ENCODE results near the gene LGR4.

The LGR4 gene

DNA sequence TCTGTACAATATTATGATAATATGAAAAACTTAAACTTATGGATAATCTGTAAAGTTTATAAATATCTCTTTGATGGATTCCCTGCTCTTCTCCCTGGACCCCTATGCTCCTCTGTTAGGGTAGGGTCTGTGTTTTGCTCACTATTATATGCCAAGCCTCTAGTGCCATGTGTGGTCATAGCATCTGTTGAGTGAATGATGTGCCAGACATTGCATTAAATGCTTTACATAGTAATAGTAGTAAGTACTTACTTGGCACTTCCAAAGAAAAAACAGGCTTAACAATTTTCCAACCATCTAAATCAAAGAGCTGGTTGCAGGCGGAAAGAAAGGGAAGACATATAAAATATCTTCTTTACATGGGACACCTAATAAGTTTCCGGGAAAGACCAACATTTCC lies 46.8 kb downstream of the LGR4 start:
- DNase-seq (ENCODE audit: low spot score) = no peak

DNA sequence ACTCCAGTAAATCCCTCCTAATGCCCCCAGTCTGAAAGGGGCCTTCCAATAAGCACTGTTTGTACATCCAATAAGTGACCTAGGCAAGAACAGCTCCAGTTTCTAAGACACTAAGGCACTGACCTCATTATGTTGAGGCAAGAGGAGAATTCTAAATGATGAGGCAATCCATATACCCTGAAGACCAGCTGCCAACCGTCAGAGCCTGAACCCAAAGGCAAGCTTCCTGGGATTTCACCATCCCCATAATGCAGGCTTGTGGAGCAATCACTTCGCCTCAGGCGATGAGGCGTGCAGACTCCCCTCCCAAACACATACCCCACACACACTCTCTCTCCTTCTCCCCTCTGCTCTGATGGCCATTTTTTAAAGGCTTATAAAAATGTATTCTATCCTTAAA lies 49.5 kb downstream of the LGR4 start:
- no peak for DNase-seq (ENCODE audit: low spot score)

- no peak for DNase-seq (ENCODE audit: low spot score)
Observed at GRCh38 chr11:27421819-27422494, 50.6 kb downstream of the LGR4 start.

GRCh38 chr11:27420722-27421572 lies 51.6 kb downstream of the LGR4 start:
- DNase-seq (ENCODE audit: low spot score) = no peak

GRCh38 chr11:27420217-27420616 lies 52.4 kb downstream of the LGR4 start:
- no peak for DNase-seq (ENCODE audit: low spot score)

DNA sequence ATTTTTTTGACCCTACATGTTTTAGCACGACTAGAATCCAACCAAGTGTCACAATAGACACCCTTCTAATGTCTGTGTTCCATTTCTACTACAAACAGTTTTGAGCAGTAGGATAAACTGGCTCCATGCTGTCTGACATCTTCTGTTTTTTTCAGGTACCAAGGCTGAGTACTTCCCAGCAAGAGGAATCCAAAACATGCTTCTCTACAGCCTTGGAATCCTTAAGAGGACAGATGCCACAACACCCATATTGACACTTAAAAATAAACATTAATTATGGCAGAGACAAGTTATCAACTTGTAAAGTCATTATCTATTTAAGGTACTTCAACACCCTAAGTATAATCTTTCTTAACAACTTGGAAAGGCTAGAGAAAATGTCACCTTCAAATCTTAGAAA lies 54.2 kb downstream of the LGR4 start:
- DNase-seq (ENCODE audit: low spot score) = no peak

- DNase-seq (ENCODE audit: low spot score) = no peak
Observed at GRCh38 chr11:27416568-27417176, 55.9 kb downstream of the LGR4 start.

DNA sequence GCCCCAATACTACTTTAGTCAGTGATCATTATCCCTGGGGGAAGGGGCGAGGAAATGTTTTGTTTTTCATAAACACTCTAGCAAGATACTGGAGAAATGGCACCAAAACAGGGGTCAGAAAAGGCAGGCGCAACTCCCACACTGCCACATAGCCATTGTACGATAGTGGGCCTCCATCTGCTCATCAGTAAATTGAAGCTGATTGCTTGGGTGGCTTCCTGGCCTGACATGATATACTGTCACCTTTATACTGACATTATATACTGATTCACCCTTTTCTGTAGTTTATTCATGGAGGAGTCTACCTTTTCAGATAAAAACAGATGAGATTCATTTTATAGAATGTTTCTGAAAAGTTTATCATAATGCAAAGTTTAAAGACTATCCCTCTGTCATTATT lies 57.9 kb downstream of the LGR4 start:
- DNase-seq (ENCODE audit: low spot score) = no peak

DNA sequence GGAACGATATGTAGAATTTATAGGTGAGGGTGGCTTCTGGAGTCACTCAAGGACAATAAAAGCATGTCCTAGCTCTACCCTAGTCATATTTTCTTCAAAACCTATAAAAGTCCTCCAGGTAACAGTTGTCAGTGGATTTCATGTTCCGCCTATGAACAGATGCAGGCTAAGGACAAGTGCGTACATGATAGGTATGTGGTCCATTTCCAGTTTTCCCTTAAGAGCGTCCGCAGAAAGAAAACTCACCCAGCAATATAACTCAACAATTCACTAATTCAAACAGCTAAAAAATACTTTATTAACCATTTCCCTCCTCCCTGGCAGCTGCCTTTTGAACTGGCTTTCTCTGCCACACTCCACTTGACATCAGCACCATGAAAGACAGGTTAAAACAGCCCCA lies 59.4 kb downstream of the LGR4 start:
- DNase-seq (ENCODE audit: low spot score) = no peak

DNA sequence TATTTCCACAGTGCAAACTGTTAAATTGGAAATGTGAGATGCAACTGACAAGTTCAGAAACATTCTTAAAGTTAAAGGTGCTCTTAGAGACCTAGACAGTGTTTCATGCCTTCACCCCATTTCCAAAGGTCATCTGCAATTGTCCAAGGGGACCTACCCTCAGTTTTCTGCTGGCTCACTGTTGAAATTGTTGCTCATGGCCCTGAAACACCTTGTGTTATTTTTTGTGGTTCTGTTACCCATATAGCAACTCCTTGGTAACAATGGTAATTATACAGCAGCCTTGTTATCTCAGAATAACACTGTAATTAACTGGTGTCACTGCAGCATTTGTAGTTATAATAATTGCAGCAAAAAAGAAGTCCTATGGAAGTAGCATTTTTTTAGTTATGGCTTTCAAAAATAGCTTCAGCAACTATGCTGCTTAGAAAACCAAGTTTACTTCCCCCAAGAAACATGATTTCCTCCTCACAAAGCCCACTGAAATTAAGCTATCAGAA lies 60.3 kb downstream of the LGR4 start:
- DNase-seq (ENCODE audit: low spot score) = no peak

DNA sequence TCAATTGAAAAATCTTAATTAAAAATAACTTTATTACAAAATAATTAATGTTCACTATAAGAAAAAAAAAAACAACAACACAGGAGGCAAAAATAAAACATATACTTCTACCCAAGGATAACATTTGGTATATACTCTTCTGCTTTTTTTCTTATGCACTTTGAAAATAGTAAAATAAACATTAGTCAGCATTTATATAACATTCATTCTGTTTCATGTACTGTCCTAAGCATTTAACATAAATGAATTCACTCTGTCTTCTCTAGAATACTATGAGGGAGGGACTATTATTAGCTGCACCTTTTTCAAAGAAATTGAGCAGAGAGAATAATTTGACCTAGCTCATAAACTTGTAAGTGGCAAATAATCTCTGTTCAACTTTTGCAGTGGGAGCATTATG lies 61.3 kb downstream of the LGR4 start:
- DNase-seq (ENCODE audit: low spot score) = no peak

DNA sequence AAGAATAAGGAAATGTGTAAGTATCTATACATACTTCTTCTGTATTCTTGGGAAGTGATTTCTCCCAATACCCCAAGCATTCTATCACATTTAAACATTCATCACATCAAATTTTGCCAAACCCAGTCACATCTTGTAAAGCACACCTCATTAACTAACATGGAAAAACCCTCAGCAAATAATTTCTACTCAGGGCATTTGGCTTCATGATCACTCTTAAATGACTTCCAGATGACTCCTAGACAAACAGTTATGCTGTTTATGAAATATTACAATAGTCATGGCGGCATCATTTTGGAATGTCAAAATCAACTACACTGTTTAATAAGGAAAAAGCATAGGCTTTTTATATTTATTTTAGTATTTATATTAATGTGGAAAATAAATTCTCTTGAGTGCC lies 62.3 kb downstream of the LGR4 start:
- no peak for DNase-seq (ENCODE audit: low spot score)

- DNase-seq (ENCODE audit: low spot score) = no peak
Observed at GRCh38 chr11:27409742-27410141, 62.8 kb downstream of the LGR4 start.

DNA sequence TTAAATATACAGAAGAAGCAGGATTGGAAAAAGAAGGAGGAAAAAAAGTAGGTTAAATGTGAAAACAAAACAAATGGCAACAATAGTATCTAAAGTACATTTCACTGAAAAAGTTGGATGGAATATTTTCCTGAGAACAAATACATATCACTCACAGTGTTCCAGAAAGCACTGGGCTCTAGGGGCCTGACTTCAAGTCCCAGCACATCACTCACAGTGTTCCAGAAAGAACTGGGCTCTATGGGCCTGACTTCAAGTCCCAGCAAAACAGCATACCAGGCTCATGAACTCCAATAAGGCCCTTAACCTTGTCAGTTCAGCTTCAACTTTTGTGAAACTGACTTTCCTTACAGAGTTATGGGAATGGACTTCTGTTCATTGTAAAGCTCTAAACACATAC lies 63.5 kb downstream of the LGR4 start:
- no peak for DNase-seq (ENCODE audit: low spot score)

GRCh38 chr11:27408246-27408800 lies 64.3 kb downstream of the LGR4 start:
- DNase-seq (ENCODE audit: low spot score) = no peak

GRCh38 chr11:27406498-27407354 lies 65.9 kb downstream of the LGR4 start:
- no peak for DNase-seq (ENCODE audit: low spot score)

DNA sequence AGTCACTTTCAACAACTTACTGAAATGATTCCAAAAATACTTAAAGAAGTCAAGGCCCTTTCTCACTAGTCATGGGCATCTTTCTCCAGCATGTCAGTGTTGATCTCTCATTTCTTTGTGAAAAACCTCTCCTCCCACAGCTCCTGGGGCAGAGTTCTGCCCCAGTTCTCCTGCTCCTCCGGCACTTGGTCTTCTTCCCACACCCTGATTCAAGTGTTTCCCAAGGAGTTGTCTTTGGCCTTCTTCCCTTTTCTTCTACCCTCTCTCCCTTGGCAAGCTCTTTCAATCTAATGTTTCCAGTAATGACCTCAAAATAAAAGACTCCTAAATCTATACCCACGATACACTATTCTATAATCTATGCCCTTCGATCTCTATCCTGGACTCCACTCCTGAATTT lies 67.5 kb downstream of the LGR4 start:
- peak; percentile 44 for DNase-seq (ENCODE audit: low spot score)

GRCh38 chr11:27404427-27404826 lies 68.2 kb downstream of the LGR4 start:
- DNase-seq (ENCODE audit: low spot score) = no peak

- no peak for DNase-seq (ENCODE audit: low spot score)
Observed at GRCh38 chr11:27403195-27403594, 69.4 kb downstream of the LGR4 start.

DNA sequence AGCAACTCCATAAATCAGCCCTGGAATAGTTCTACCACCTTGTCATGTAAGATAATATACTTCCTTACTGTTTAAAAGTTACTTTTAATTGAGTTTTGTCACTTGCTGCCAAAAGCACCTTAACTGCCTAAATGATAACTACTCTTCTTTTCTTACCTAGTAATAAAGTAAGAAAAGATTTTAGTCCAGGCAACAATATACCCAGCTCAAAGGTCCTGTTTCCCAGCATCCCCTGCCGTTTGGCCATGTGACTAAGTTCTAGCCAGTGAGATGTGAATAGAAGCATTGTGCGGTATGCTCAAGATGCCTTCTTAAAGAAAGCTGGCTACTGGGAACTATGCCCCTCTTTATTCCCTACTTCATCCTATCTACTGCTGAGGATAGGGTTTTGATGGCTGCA lies 70.1 kb downstream of the LGR4 start:
- DNase-seq (ENCODE audit: low spot score) = no peak

DNA sequence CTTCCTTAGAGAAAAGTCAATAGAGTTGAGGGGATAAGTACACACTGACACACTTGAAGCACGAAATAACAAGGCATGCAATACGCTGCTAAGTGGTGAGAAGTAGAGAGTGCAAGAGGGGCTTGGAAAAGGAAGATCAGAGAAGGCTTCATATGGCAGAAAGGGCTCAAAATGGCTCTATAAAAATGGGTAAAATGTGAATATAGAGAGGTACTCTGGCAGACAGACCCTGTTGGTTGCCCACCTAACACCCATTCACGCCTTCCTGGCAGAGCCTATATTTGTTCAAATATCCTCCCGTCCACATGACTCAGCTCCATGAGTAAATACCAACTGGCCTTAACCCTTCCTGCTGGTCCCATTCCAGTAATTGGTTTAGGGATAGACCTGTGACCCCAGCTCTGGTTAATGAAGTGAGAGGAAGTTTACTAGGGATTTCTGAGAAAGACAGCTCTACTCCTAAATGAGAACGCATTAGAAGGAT lies 70.7 kb downstream of the LGR4 start:
- DNase-seq (ENCODE audit: low spot score) = no peak

Data from pons (tissue), 1 donor.